Neural progenitor cell (in vitro differentiated cells): ENCODE data around the gene BEGAIN. TPM values are rescaled to one million over a fixed set of nuclear protein-coding genes. Genes with fewer than 3 reads are reported as not detected.

ENCODE experiments used
- DNase-seq: peaks from one replicate; pipeline ENCODE4 v3.0.0-alpha.2; 2016; ENCODE audit warnings: low spot score
- H2AFZ ChIP-seq: fragments of 200-600 bp; sonication (generic); replicated peaks from 2 replicates; pipeline ENCODE4 v1.6.1; 2016; ENCODE audit warnings: antibody characterized with exemption
- H3F3A ChIP-seq: fragments of 200-600 bp; sonication (generic); 2 replicates; pipeline ENCODE4 v1.6.1; 2016; ENCODE audit warnings: antibody characterized with exemption, low read depth
- H3K27ac ChIP-seq: fragments of 200-600 bp; sonication (generic); 2 replicates; pipeline ENCODE4 v1.5.1; 2016; ENCODE audit warnings: mild to moderate bottlenecking
- H3K27me3 ChIP-seq: fragments of 200-600 bp; sonication (generic); 2 replicates; pipeline ENCODE4 v1.6.1; 2016; ENCODE audit warnings: mild to moderate bottlenecking, moderate library complexity
- H3K36me3 ChIP-seq: fragments of 200-600 bp; sonication (generic); 2 replicates; pipeline ENCODE4 v1.5.1; 2016
- H3K4me1 ChIP-seq: fragments of 200-600 bp; sonication (generic); 2 replicates; pipeline ENCODE4 v1.6.1; 2016; ENCODE audit warnings: mixed run types
- H3K4me2 ChIP-seq: fragments of 200-600 bp; sonication (generic); 2 replicates; pipeline ENCODE4 v1.6.1; 2016
- H3K4me3 ChIP-seq: fragments of 200-600 bp; sonication (generic); 2 replicates; pipeline ENCODE4 v1.5.1; 2016
- H3K79me2 ChIP-seq: fragments of 200-600 bp; sonication (generic); 2 replicates; pipeline ENCODE4 v1.6.1; 2016; ENCODE audit warnings: low read depth
- H3K9ac ChIP-seq: fragments of 200-600 bp; sonication (generic); 2 replicates; pipeline ENCODE4 v1.6.1; 2016
- H3K9me3 ChIP-seq: fragments of 200-600 bp; sonication (generic); 2 replicates; pipeline ENCODE4 v1.5.1; 2016; ENCODE audit warnings: low read depth
- H4K20me1 ChIP-seq: fragments of 200-600 bp; sonication (generic); 2 replicates; pipeline ENCODE4 v1.6.1; 2016; ENCODE audit warnings: low read depth
- H3K27ac Mint-ChIP-seq: 3 replicates; pipeline ENCODE4 v1.8.0; 2021; ENCODE audit warnings: mixed read lengths
- H3K27me3 Mint-ChIP-seq: 2 replicates; pipeline ENCODE4 v1.8.0; 2022; ENCODE audit warnings: low read depth, mild to moderate bottlenecking, inconsistent platforms, moderate library complexity, mixed read lengths; ENCODE audit not compliant: insufficient read depth
- H3K36me3 Mint-ChIP-seq: 3 replicates; pipeline ENCODE4 v1.8.0; 2021; ENCODE audit warnings: mixed read lengths
- H3K4me1 Mint-ChIP-seq: 3 replicates; pipeline ENCODE4 v1.8.0; 2021; ENCODE audit warnings: mixed read lengths
- H3K4me3 Mint-ChIP-seq: 3 replicates; pipeline ENCODE4 v1.8.0; 2021; ENCODE audit warnings: mild to moderate bottlenecking, moderate library complexity, mixed read lengths
- H3K9me3 Mint-ChIP-seq: 3 replicates; pipeline ENCODE4 v1.8.0; 2020; ENCODE audit warnings: mixed read lengths
- EZH2 ChIP-seq: fragments of 200-600 bp; sonication (generic); IDR thresholded peaks from 2 replicates; pipeline ENCODE4 v1.6.1; 2017; ENCODE audit warnings: antibody characterized with exemption, mild to moderate bottlenecking, moderate library complexity
- EZH2phosphoT487 ChIP-seq: fragments of 200-600 bp; sonication (generic); IDR thresholded peaks from 2 replicates; pipeline ENCODE4 v1.6.1; 2017; ENCODE audit warnings: antibody characterized with exemption
- total RNA-seq: library from RNA; depleted of rRNA; stranded (reverse); fragments of >200 nt; gene quantifications from 2 replicates; pipeline ENCODE4 v1.2.3, GENCODE V29; 2015; ENCODE audit warnings: low replicate concordance
- TF ChIP-seq, protein P1 (sequence below): fragments of 200-600 bp; sonication (generic); IDR thresholded peaks from 2 replicates; pipeline ENCODE4 v1.5.1; 2017; ENCODE audit warnings: antibody characterized with exemption, mild to moderate bottlenecking

BEGAIN gene
- total RNA-seq, 1 donor from 2014 or later, result 4.0 TPM

DNA sequence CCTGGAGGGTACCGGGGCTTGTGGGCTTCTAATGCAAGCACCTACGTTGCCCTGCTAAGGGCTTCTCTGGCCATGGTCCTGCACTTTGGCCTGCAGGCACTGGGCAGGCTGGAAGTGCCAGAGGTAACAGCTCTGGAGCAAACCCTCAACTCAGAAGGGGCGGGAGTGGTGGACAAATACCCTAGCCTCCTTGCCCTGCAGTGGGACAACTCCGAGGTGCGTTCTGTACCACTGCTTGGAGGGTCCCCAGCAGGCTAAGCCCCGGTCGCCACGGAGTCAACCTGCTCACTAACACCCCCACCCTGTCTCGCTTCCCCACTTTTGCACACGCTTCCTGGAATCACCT lies 20.4 kb upstream of the BEGAIN start:
- H3F3A ChIP-seq, result no peaks in the 10 kb centered on the region
- Mint-ChIP-seq H3K9me3 (peaks cover 2% of the 10 kb centered on the region), H3K4me1 (peaks cover 13% of the 10 kb centered on the region), H3K36me3 (no peaks in the 10 kb centered on the region), H3K27ac (no peak overlapping the region), H3K27me3 (peaks cover 19% of the 10 kb centered on the region), H3K4me3 (peak overlapping the region; percentile 41)
- no peaks in the 10 kb centered on the region for H3K79me2 ChIP-seq
- H3K9ac ChIP-seq, result no peak overlapping the region
- peaks cover 11% of the 10 kb centered on the region for H3K4me1 ChIP-seq
- DNase-seq, result no peak
- no peak overlapping the region for H2AFZ ChIP-seq
- H3K27ac ChIP-seq, result no peak overlapping the region
- no peak overlapping the region for H3K4me3 ChIP-seq
- H3K36me3 ChIP-seq, result no peaks in the 10 kb centered on the region
- H3K27me3 ChIP-seq, result no peaks in the 10 kb centered on the region
- H3K9me3 ChIP-seq, result no peaks in the 10 kb centered on the region
- H3K4me2 ChIP-seq, result no peak overlapping the region
- TF ChIP-seq EZH2, result no peak
- TF ChIP-seq, protein P1, sequence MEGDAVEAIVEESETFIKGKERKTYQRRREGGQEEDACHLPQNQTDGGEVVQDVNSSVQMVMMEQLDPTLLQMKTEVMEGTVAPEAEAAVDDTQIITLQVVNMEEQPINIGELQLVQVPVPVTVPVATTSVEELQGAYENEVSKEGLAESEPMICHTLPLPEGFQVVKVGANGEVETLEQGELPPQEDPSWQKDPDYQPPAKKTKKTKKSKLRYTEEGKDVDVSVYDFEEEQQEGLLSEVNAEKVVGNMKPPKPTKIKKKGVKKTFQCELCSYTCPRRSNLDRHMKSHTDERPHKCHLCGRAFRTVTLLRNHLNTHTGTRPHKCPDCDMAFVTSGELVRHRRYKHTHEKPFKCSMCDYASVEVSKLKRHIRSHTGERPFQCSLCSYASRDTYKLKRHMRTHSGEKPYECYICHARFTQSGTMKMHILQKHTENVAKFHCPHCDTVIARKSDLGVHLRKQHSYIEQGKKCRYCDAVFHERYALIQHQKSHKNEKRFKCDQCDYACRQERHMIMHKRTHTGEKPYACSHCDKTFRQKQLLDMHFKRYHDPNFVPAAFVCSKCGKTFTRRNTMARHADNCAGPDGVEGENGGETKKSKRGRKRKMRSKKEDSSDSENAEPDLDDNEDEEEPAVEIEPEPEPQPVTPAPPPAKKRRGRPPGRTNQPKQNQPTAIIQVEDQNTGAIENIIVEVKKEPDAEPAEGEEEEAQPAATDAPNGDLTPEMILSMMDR, result no peak
- TF ChIP-seq EZH2phosphoT487, result no peak
- no peaks in the 10 kb centered on the region for H4K20me1 ChIP-seq

DNA sequence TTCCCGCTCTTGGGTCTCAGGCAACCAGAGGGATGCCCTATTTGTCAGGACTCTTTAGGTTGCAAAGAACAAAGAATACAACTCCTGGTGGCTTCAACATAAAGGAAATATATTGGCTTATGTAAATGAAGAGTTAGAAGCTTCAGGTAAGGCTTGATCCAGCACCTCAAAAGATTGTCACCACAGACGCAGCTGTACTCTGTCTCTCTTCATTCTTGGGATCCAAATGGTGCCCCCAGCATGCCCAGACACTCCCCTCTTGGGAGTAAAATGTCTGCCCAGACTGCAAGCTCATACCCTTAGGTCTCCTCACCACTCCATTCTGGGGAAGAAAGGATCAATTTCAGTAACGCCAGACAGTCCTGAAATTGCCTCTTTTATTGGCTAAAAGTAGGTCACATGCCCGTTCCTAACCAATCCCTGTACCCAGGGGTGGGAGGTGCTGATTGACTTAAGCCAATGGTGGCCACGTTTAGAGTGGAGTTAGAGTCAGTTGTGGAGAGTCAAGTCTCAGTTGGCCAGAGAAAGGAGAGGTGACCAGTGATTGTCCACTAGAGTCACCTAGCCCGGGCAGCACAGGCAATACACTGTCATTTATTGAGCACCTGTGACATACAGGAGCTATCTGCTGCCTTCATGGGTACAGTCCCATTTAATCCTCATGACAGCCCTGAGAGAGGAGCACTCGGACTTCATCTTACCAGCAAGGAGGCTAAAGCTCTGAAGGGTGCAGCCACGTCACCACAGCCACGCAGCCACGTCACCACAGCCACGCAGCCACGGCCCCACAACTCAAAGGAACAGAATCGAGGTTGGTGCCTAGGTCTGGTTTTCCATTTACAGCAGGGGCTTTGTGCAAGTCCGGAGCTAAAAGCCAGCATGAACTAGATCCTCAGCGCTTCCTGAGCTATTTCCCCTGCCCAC lies 19.7 kb upstream of the BEGAIN start:
- H3K4me2 ChIP-seq, result no peak overlapping the region
- no peak overlapping the region for H3K9ac ChIP-seq
- peaks cover 11% of the 10 kb centered on the region for H3K4me1 ChIP-seq
- H3K4me3 ChIP-seq, result no peak overlapping the region
- no peaks in the 10 kb centered on the region for H3K9me3 ChIP-seq
- Mint-ChIP-seq H3K4me1 (peaks cover 13% of the 10 kb centered on the region), H3K9me3 (peaks cover 8% of the 10 kb centered on the region), H3K27ac (no peak overlapping the region), H3K36me3 (no peaks in the 10 kb centered on the region), H3K27me3 (peaks cover 21% of the 10 kb centered on the region), H3K4me3 (no peak overlapping the region)
- no peak overlapping the region for H2AFZ ChIP-seq
- no peak for DNase-seq
- no peaks in the 10 kb centered on the region for H4K20me1 ChIP-seq
- no peaks in the 10 kb centered on the region for H3F3A ChIP-seq
- H3K27me3 ChIP-seq, result no peaks in the 10 kb centered on the region
- no peaks in the 10 kb centered on the region for H3K36me3 ChIP-seq
- no peak overlapping the region for H3K27ac ChIP-seq
- H3K79me2 ChIP-seq, result no peaks in the 10 kb centered on the region
- TF ChIP-seq EZH2, result no peak
- TF ChIP-seq, protein P1, result no peak
- TF ChIP-seq EZH2phosphoT487, result no peak

DNA sequence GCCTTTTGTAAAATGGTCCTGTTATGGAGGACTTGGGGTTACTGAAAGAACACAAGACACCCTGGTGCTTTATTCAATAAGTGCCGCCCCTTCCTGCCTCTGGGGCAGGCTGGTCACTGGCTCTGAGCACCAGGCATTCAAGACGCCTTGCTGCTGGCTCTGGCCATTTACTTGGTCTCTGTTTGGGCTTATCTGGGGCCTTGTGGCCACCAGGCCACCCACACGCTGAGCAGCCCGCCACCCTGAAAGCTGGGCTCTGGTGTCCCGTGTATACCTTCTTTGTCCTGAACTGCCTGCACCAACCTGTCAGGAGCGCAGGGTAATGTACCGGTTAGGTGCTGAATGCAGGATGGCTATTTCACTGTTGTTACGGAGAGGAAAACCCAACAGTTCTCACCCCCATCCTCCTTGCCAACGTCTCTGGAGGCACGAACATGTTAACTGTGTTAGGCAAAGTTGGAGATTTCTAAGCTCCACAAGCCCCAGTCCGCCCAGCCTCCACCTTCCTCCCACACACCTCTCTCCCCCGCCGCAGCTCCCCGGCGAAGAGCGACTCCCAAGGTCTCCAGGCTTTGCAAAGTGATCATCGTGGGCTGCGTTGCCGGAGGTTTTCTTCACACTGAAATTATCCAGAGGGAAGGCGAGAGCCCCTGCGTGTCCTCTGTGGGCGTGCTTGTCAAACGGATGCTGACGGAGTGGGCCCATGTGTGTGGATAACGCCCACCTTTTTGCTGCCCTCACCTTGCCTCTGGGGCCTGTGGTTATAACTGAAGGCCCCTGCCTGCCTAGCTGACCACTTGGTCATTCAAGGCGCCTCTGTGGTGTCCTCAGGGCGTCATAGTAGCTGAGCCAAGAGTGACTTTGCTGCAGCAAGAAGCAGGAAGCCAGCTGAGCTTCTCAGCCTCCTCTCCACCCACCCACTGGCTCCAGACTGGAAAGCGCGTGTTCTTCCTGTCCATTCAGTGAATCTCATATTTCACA lies 18.8 kb upstream of the BEGAIN start:
- peaks cover 21% of the 10 kb centered on the region for H3K27me3 Mint-ChIP-seq
- peaks cover 14% of the 10 kb centered on the region for H3K9me3 Mint-ChIP-seq
- TF ChIP-seq EZH2 (no peak), EZH2phosphoT487 (no peak)
- TF ChIP-seq, protein P1, result no peak
- Histone ChIP-seq H3K4me3 (no peak overlapping the region), H3K79me2 (no peaks in the 10 kb centered on the region), H3K9ac (no peak overlapping the region), H3F3A (no peaks in the 10 kb centered on the region), H3K27ac (no peak overlapping the region), H3K4me2 (no peak overlapping the region), H3K4me1 (peaks cover 11% of the 10 kb centered on the region), H3K27me3 (no peaks in the 10 kb centered on the region), H3K9me3 (no peaks in the 10 kb centered on the region), H4K20me1 (no peaks in the 10 kb centered on the region), H3K36me3 (no peaks in the 10 kb centered on the region), H2AFZ (peak overlapping the region; percentile 57)
- H3K36me3 Mint-ChIP-seq, result no peaks in the 10 kb centered on the region
- no peak overlapping the region for H3K27ac Mint-ChIP-seq
- H3K4me1 Mint-ChIP-seq, result peaks cover 13% of the 10 kb centered on the region
- peak; percentile 43 for DNase-seq
- H3K4me3 Mint-ChIP-seq, result no peak overlapping the region
